ENCODE measurements around the gene PTPMT1. TPM values are rescaled to one million over a fixed set of nuclear protein-coding genes. Genes with fewer than 3 reads are reported as not detected.

PTPMT1 gene
- polyA plus RNA-seq, 1 donor from 2014 or later: 2.7 TPM

- H3K4me2 ChIP-seq (ENCODE audit: low read length): no peak overlapping the region
- H3K9ac ChIP-seq (ENCODE audit: low read length): no peak overlapping the region
- H3K4me3 ChIP-seq (ENCODE audit: low read length): no peak overlapping the region
Observed at GRCh38 chr11:47617417-47617809, 52.0 kb downstream of the PTPMT1 start.

GRCh38 chr11:47620836-47621378 lies 55.5 kb downstream of the PTPMT1 start:
- Histone ChIP-seq H4K20me1 (ENCODE audit: insufficient read depth) (no peaks in the 10 kb centered on the region), H3K4me3 (ENCODE audit: low read length) (no peak overlapping the region), H3K4me2 (ENCODE audit: low read length) (no peak overlapping the region), H3F3A (ENCODE audit: insufficient read depth, low read length, poor library complexity, severe bottlenecking) (no peaks in the 10 kb centered on the region), H3K9me2 (ENCODE audit: insufficient read depth, low read length) (no peaks in the 10 kb centered on the region), H3K9ac (ENCODE audit: low read length) (no peak overlapping the region), H3K27ac (ENCODE audit: low read length) (no peak overlapping the region), H3K79me2 (replicated peaks; ENCODE audit: insufficient read depth, low read length) (no peaks in the 10 kb centered on the region), H3K27me3 (ENCODE audit: insufficient read depth, low read depth, low read length) (no peaks in the 10 kb centered on the region), H2AFZ (ENCODE audit: low read depth, low read length) (no peak overlapping the region), H3K36me3 (ENCODE audit: insufficient read depth, low read length) (no peaks in the 10 kb centered on the region), H3K9me3 (ENCODE audit: low read length) (no peaks in the 10 kb centered on the region)
- TF ChIP-seq EP300 (conservative IDR thresholded peaks at IDR 0.05; ENCODE audit: poor library complexity, severe bottlenecking): no peak
- TF ChIP-seq REST (IDR thresholded peaks at IDR 0.05; ENCODE audit: borderline replicate concordance): no peak
- no peak for TF ChIP-seq SMC3 (conservative IDR thresholded peaks at IDR 0.05; ENCODE audit: poor library complexity)
- no peak for TF ChIP-seq RAD21 (conservative IDR thresholded peaks at IDR 0.05)
- TF ChIP-seq MXI1 (conservative IDR thresholded peaks at IDR 0.05; ENCODE audit: poor library complexity, severe bottlenecking): no peak
- no peak for TF ChIP-seq POLR2AphosphoS5 (IDR thresholded peaks at IDR 0.05)
- no peak for TF ChIP-seq TAF1 (IDR thresholded peaks at IDR 0.05; ENCODE audit: low read depth)
- TF ChIP-seq EZH2 (IDR thresholded peaks at IDR 0.05; ENCODE audit: borderline replicate concordance, insufficient read depth, low read length, poor library complexity, severe bottlenecking): no peak

More at GRCh38 chr11:47617417-47617809, 52.0 kb downstream of the PTPMT1 start:
- H3K79me2 ChIP-seq (replicated peaks; ENCODE audit: insufficient read depth, low read length): no peaks in the 10 kb centered on the region
- TF ChIP-seq SMC3 (conservative IDR thresholded peaks at IDR 0.05; ENCODE audit: poor library complexity) (no peak), POLR2AphosphoS5 (IDR thresholded peaks at IDR 0.05) (no peak), EP300 (conservative IDR thresholded peaks at IDR 0.05; ENCODE audit: poor library complexity, severe bottlenecking) (no peak), REST (IDR thresholded peaks at IDR 0.05; ENCODE audit: borderline replicate concordance) (no peak), TAF1 (IDR thresholded peaks at IDR 0.05; ENCODE audit: low read depth) (no peak), RAD21 (conservative IDR thresholded peaks at IDR 0.05) (no peak), MXI1 (conservative IDR thresholded peaks at IDR 0.05; ENCODE audit: poor library complexity, severe bottlenecking) (no peak), CTCF (IDR thresholded peaks at IDR 0.05; ENCODE audit: poor library complexity, severe bottlenecking) (no peak), EZH2 (IDR thresholded peaks at IDR 0.05; ENCODE audit: borderline replicate concordance, insufficient read depth, low read length, poor library complexity, severe bottlenecking) (no peak)
- no peaks in the 10 kb centered on the region for H3F3A ChIP-seq (ENCODE audit: insufficient read depth, low read length, poor library complexity, severe bottlenecking)
- no peaks in the 10 kb centered on the region for H3K9me2 ChIP-seq (ENCODE audit: insufficient read depth, low read length)
- no peaks in the 10 kb centered on the region for H3K36me3 ChIP-seq (ENCODE audit: insufficient read depth, low read length)
- no peak overlapping the region for H3K27ac ChIP-seq (ENCODE audit: low read length)
- H2AFZ ChIP-seq (ENCODE audit: low read depth, low read length): no peak overlapping the region
- H4K20me1 ChIP-seq (ENCODE audit: insufficient read depth): no peaks in the 10 kb centered on the region
- no peaks in the 10 kb centered on the region for H3K9me3 ChIP-seq (ENCODE audit: low read length)
- H3K27me3 ChIP-seq (ENCODE audit: insufficient read depth, low read depth, low read length): no peaks in the 10 kb centered on the region

All from neural cell (in vitro differentiated cells).